Fibroblast of upper back skin (primary cell): ENCODE results near the gene C12orf75.
"Not testable (repeated sequence)": the region's sequence is repeated elsewhere in the genome, so short reads cannot be mapped to it uniquely, and the experiment has no call there.

ENCODE experiments used
- DNase-seq: peaks from one replicate; pipeline ENCODE4 v3.0.0-alpha.2; 2013

Gene C12orf75

GRCh38 chr12:105382771-105383622 lies 52.5 kb downstream of the C12orf75 start:
- DNase-seq = peak; percentile 79

DNA sequence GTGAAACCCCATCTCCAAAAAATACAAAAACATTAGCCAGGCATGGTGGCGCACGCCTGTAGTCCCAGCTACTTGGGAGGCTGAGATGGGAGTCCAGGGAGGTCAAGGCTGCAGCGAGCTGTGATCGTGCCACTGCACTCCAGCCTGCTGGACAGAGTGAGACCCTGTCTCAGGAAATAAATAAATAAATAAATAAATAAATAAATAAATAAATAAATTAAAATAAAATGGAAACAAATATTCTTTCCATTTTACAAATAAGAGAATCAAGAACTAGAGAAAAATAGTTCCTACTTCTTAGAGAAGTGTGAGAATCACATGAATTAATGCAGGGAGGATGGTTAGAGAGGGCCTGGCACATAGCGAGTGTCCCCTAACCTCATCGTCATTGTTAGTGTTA lies 53.7 kb downstream of the C12orf75 start:
- DNase-seq = no peak

- DNase-seq = peak; percentile 83
Observed at GRCh38 chr12:105384916-105385535, 54.5 kb downstream of the C12orf75 start.

GRCh38 chr12:105386431-105386830 lies 55.9 kb downstream of the C12orf75 start:
- no peak for DNase-seq

GRCh38 chr12:105391231-105391630 lies 60.7 kb downstream of the C12orf75 start:
- DNase-seq = no peak

- peak; percentile 78 for DNase-seq
Observed at GRCh38 chr12:105393587-105393986, 63.1 kb downstream of the C12orf75 start.

- no peak for DNase-seq
Observed at GRCh38 chr12:105396024-105396423, 65.5 kb downstream of the C12orf75 start.

GRCh38 chr12:105396983-105397382 lies 66.5 kb downstream of the C12orf75 start:
- DNase-seq = no peak

DNA sequence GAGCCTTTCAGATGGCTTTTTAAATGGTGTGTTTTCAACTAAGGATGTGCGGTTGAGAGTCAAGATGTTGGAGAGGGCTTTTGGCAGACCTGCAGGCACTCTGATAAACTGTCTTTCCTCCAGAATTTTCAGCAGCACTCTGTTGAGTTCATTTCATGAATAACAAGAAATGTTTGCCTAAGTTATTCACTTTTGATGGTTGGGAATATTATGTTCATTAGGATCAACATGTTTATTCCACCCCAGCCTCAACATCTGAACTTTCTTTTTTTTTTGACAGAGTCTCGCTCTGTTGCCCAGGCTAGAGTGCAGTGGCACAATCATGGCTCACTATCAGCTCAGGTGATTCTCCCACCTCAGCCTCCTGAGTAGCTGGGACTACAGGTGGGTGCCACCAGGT lies 68.4 kb downstream of the C12orf75 start:
- DNase-seq = no peak

GRCh38 chr12:105399428-105400081 lies 69.1 kb downstream of the C12orf75 start:
- DNase-seq = no peak

GRCh38 chr12:105400227-105400626 lies 69.7 kb downstream of the C12orf75 start:
- no peak for DNase-seq

- peak; percentile 29 for DNase-seq
Observed at GRCh38 chr12:105401198-105401597, 70.7 kb downstream of the C12orf75 start.

- no peak for DNase-seq
Observed at GRCh38 chr12:105402366-105402765, 71.9 kb downstream of the C12orf75 start.

DNA sequence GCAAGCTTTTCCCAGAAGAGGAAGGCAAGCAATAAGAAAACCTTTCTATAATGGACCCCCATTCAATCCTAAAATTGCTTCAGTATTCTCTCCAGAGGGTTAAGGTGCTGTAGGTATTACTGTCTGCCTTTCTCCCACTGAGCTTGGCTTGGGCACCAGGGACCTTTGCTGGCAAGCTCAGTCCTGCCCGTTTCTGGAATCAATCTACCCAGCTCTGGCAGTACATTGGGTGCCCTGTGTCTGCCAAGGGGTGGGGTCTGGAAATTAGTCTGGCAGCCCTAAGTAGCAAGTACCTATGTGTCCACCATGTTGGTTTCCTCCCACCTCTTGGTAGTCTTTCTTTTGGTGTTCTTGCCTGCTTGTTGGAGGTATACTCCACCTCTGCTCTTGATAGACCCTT lies 72.6 kb downstream of the C12orf75 start:
- no peak for DNase-seq

- DNase-seq = not testable (repeated sequence)
Observed at GRCh38 chr12:105404134-105404533, 73.6 kb downstream of the C12orf75 start.

- no peak for DNase-seq
Observed at GRCh38 chr12:105406497-105406896, 76.0 kb downstream of the C12orf75 start.

- DNase-seq = no peak
Observed at GRCh38 chr12:105409279-105409678, 78.8 kb downstream of the C12orf75 start.

DNA sequence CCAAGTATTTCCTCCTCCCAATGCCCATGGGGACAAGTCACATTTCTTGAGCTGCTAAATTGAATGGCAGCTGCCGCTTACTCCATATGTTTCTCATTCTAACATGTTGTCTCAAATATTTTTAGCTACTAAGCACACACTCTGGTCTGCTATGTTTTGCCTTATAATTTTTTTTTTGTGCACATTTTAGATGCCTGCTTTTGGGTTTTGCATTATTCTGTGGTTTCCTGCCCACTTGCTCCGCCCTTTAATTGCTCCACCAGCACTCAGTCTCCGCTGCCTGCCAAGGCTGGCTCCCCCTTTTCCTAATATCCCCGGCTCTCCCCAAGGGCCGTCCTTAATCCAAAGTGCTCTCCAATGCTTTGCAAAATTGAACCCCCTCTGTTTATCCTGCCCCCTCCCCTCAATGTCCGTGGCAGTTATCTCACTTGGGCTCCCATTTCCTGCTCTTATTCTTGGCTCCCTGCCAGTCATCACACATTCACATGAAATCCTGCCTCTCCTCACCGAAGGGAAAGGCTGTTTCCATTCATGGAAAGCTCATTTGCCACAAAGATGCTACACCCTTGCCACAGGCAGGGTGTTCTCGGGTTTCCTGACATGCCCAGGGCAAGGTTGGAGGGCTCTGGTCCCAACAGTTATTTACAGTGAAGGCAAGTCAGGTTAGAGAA lies 79.4 kb downstream of the C12orf75 start:
- DNase-seq = peak; percentile 74

DNA sequence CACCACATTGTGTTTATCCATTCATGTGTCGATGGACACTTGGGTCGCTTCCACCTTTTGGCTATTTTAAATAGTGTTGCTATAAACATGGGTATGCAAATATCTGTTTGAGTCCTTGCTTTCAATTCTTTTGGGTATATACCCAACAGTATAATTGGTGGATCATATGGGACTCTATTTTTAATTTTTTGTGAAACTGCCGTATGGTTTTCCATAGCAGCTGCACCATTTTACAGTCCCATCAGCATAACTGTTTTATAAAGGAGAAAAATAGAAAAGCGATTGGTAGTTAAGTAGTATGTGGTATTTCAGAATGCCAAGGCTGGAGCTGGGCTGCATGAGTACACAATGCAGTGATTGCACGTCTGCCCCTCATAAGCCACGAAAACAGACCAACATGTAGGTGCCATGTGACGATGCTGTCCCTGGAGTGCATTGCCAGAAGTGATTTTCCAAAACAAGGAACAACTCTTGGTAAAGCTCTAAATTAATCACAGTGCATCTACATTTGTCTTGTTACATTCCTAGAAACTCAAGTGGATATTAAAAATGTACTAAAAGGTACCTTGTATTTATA lies 83.5 kb downstream of the C12orf75 start:
- no peak for DNase-seq

GRCh38 chr12:105417732-105418131 lies 87.2 kb downstream of the C12orf75 start:
- no peak for DNase-seq

DNA sequence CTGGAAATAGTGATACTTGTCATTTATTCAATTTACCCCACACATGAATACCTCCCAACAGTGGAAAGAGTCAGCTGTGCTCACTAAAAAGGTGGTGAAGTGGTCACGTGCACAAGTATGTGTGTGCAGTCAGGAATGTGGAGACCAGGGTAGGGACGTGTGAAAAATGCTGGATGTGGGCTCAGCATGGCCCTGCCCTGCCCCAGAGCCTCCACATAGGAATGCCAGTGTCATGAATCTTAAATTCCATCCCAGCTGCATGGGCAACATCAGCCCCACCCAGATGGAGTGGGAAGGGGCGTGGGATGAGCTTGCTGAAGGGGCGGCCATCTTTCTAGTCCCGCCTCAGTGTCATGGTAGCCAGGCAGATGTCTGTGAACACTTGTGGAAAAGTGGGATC lies 87.7 kb downstream of the C12orf75 start:
- DNase-seq = peak; percentile 96

GRCh38 chr12:105418821-105419291 lies 88.4 kb downstream of the C12orf75 start:
- peak; percentile 89 for DNase-seq

DNA sequence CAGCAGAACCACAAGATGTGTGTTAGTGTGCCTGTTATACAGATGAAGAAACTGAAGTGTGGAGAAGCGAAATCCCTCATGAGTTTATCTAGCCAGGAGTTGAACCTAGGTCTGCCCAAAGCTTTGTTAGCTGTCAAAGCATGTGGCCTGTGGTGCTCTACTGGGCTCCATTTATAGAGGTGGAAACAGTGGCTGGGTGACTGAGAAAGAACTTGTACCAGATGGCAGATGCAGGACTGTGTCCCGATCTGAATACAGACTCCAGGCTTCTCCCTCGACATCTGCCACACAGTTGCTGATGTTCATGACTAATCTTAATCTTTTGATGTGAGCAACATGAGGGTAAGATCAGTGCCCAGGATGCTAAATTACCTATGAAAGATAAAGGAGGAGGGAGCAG lies 89.1 kb downstream of the C12orf75 start:
- no peak for DNase-seq
